Right lobe of liver (tissue), 4 donors: ENCODE results near the gene PAX5.

ENCODE experiments used
- CTCF ChIP-seq, 4 donors: fragments of 200-600 bp in 3 of 4; fragments of 450-650 bp in 1 of 4; IDR thresholded peaks; one replicate each; pipeline versions ENCODE4 v1.5.1 to v1.8.0; 2016 to 2022; ENCODE audit warnings: antibody characterized with exemption in 4 of 4, mild to moderate bottlenecking in 2 of 4
- POLR2A ChIP-seq: fragments of 450-650 bp; IDR thresholded peaks from one replicate; pipeline ENCODE4 v1.6.1; 2017; ENCODE audit warnings: antibody characterized with exemption, mild to moderate bottlenecking
- donor health status: DM: no; HTN: no; CAD: no.
- donor health status: DM: no; HTN: no; CAD: no.
- donor health status: DM: no; HTN: yes; CAD: no.

GRCh38 chr9:36935768-36936497 lies 98.1 kb downstream of the PAX5 start:
- TF ChIP-seq CTCF (IDR thresholded peaks at IDR 0.05) (no peak), POLR2A (no peak)
